Liver (tissue), 9 donors: ENCODE data around the gene SLC47A2. TPM values are rescaled to one million over a fixed set of nuclear protein-coding genes. Genes with fewer than 3 reads are reported as not detected.

Experiments
- DNase-seq: peaks from one replicate; pipeline ENCODE4 v3.0.0-alpha.2; 2017; ENCODE audit warnings: low spot score
- H3K27ac ChIP-seq, 2 donors: one replicate each; pipeline ENCODE4 v1.7.0; 2013; ENCODE audit warnings: inconsistent platforms in 2 of 2, low read length in 2 of 2, control low read depth in 1 of 2, low read depth in 1 of 2, mild to moderate bottlenecking in 1 of 2
- H3K27me3 ChIP-seq, 4 donors: one replicate each; pipeline versions ENCODE4 v1.6.1 to v1.7.0; 2013; ENCODE audit warnings: low read length in 3 of 4, inconsistent platforms in 1 of 4, mild to moderate bottlenecking in 1 of 4, moderate library complexity in 1 of 4; ENCODE audit not compliant: control insufficient read depth in 4 of 4, insufficient read depth in 4 of 4
- H3K36me3 ChIP-seq, 4 donors: one replicate each; pipeline versions ENCODE4 v1.6.1 to v1.7.0; 2013; ENCODE audit warnings: low read length in 3 of 4, mild to moderate bottlenecking in 3 of 4, low read depth in 1 of 4, moderate library complexity in 1 of 4; ENCODE audit not compliant: control insufficient read depth in 4 of 4, insufficient read depth in 3 of 4
- H3K4me1 ChIP-seq, 4 donors: one replicate each; pipeline versions ENCODE4 v1.6.1 to v1.7.0; 2013; ENCODE audit warnings: low read length in 3 of 4, mild to moderate bottlenecking in 3 of 4, moderate library complexity in 1 of 4; ENCODE audit not compliant: control insufficient read depth in 4 of 4, insufficient read depth in 4 of 4
- H3K4me3 ChIP-seq, 3 donors: one replicate each; pipeline versions ENCODE4 v1.6.1 to v1.7.0; 2013; ENCODE audit warnings: low read length in 3 of 3, control low read depth in 1 of 3, low read depth in 1 of 3, mild to moderate bottlenecking in 1 of 3
- H3K9ac ChIP-seq, 2 donors: one replicate each; pipeline ENCODE4 v1.7.0; 2013; ENCODE audit warnings: low read length in 2 of 2, mild to moderate bottlenecking in 2 of 2, moderate library complexity in 2 of 2, control low read depth in 1 of 2, low read depth in 1 of 2
- H3K9me3 ChIP-seq, 4 donors: one replicate each; pipeline versions ENCODE4 v1.6.1 to v1.7.0; 2013; ENCODE audit warnings: low read length in 3 of 4; ENCODE audit not compliant: control insufficient read depth in 4 of 4
- EGR1 ChIP-seq, 2 donors: IDR thresholded peaks; 2 replicates each; pipeline ENCODE4 v1.6.1; 2016 to 2018; ENCODE audit warnings: antibody characterized with exemption in 2 of 2, low read depth in 2 of 2
- FOXA1 ChIP-seq: IDR thresholded peaks from 2 replicates; pipeline ENCODE4 v1.6.1; 2016; ENCODE audit warnings: antibody characterized with exemption
- FOXA2 ChIP-seq: IDR thresholded peaks from 2 replicates; pipeline ENCODE4 v1.6.1; 2016; ENCODE audit warnings: antibody characterized with exemption
- GABPA ChIP-seq, 2 donors: IDR thresholded peaks in 1 of 2; conservative IDR thresholded peaks in 1 of 2; 2 replicates each; pipeline ENCODE4 v1.6.1; 2016; ENCODE audit warnings: antibody characterized with exemption in 2 of 2, mild to moderate bottlenecking in 1 of 2, moderate library complexity in 1 of 2
- HNF4A ChIP-seq, 2 donors: conservative IDR thresholded peaks; 2 replicates each; pipeline ENCODE4 v1.6.1; 2016; ENCODE audit warnings: antibody characterized with exemption in 2 of 2, mild to moderate bottlenecking in 2 of 2
- HNF4G ChIP-seq: IDR thresholded peaks from 2 replicates; pipeline ENCODE4 v1.6.1; 2016; ENCODE audit warnings: antibody characterized with exemption
- NR2F2 ChIP-seq: IDR thresholded peaks from 2 replicates; pipeline ENCODE4 v1.6.1; 2016; ENCODE audit warnings: antibody characterized with exemption
- RXRA ChIP-seq, 2 donors: IDR thresholded peaks; 2 replicates each; pipeline ENCODE4 v1.6.1; 2017 to 2018; ENCODE audit warnings: antibody characterized with exemption in 2 of 2, mild to moderate bottlenecking in 1 of 2
- SP1 ChIP-seq: IDR thresholded peaks from 2 replicates; pipeline ENCODE4 v1.6.1; 2018; ENCODE audit warnings: antibody characterized with exemption, mild to moderate bottlenecking
- TAF1 ChIP-seq: conservative IDR thresholded peaks from 2 replicates; pipeline ENCODE4 v1.6.1; 2016; ENCODE audit warnings: antibody characterized with exemption, mild to moderate bottlenecking
- YY1 ChIP-seq: IDR thresholded peaks from 2 replicates; pipeline ENCODE4 v1.6.1; 2016; ENCODE audit warnings: antibody characterized with exemption, mild to moderate bottlenecking
- WGBS: extraction: QIAGEN DNeasy Blood & Tissue Kit; methylation state at CpG from one replicate; pipeline ENCODE4 v1.1.7; 2013; 5-methylcytosine and 5-hydroxymethylcytosine counted together
- polyA plus RNA-seq, 2 donors: library from polyadenylated mRNA; stranded (reverse) in 1 of 2; unstranded in 1 of 2; fragments of 200-250 nt in 1 of 2; fragments of >200 nt in 1 of 2; fragmentation: Nextera tagmentation in 1 of 2; extraction: Ambion mirVana in 1 of 2; gene quantifications; one replicate each; pipeline versions ENCODE4 v1.2.1 to v1.2.3, GENCODE V29; 2013 to 2015
- total RNA-seq, 2 donors: library from RNA; depleted of rRNA; stranded (reverse); fragments of >200 nt; gene quantifications; one replicate each; pipeline ENCODE4 v1.2.3, GENCODE V29; 2014
- TF ChIP-seq, protein P1 (sequence below): IDR thresholded peaks from 2 replicates; pipeline ENCODE4 v1.6.1; 2016; ENCODE audit warnings: antibody characterized with exemption
- TF ChIP-seq, protein P2 (sequence below): IDR thresholded peaks from 2 replicates; pipeline ENCODE4 v1.6.1; 2016; ENCODE audit warnings: antibody characterized with exemption
- TF ChIP-seq, protein P3 (sequence below): IDR thresholded peaks from 2 replicates; pipeline ENCODE4 v1.6.1; 2016; ENCODE audit warnings: antibody characterized with exemption
- TF ChIP-seq, protein P4 (sequence below): fragments of 150-350 bp; IDR thresholded peaks from 2 replicates; pipeline ENCODE4 v1.5.1; 2017; ENCODE audit warnings: improper control_type of control experiment, low read depth, low read length; ENCODE audit not compliant: missing input control
- TF ChIP-seq, protein P5 (sequence below): IDR thresholded peaks from 2 replicates; pipeline ENCODE4 v1.6.1; 2016; ENCODE audit warnings: antibody characterized with exemption, mild to moderate bottlenecking
- donor health status: healthy.
- donor health status: healthy.
- donor health status: healthy.
- donor health status: healthy.
- donor health status: healthy.

The SLC47A2 gene
- total and polyA plus RNA-seq, 4 donors, result 0.08 TPM; not detected in 3

DNA sequence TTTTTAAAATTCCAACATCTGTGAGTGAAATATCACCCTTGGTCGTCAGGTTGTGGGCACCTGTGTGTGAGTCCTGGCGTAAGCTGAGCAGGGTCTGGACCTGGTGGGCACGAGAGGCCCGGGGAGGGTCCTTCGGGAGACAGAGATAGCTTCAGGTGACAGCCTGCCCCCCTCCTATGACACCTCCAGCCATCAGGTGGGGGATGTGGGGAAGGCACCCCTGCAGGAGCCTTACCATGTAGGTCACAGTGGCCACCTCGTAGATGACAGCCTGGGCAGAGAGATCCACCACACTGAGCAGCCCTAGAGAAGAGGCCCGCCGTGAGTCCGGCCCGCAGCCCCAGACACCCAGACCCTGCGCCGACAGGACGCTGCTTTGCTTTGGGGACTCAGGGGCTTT is 11.2 kb downstream of the SLC47A2 start:
- WGBS, result 90% methylated on average over 13 of the region's 13 CpGs
- H3K36me3 ChIP-seq, result no peaks in the 10 kb centered on the region
- DNase-seq, result no peak
- H3K4me1 ChIP-seq, result peaks cover 0 to 4% (median 0%) of the 10 kb centered on the region in 4 donors
- H3K9ac ChIP-seq, result no peak overlapping the region
- no peaks in the 10 kb centered on the region for H3K27me3 ChIP-seq
- TF ChIP-seq FOXA1 (no peak), SP1 (no peak), RXRA (IDR thresholded peaks at IDR 0.05) (no peak), EGR1 (IDR thresholded peaks at IDR 0.05; ENCODE audit: low read depth in 2 of 2) (no peak)
- H3K9me3 ChIP-seq, result no peaks in the 10 kb centered on the region
- no peak overlapping the region for H3K4me3 ChIP-seq
- no peak overlapping the region for H3K27ac ChIP-seq

DNA sequence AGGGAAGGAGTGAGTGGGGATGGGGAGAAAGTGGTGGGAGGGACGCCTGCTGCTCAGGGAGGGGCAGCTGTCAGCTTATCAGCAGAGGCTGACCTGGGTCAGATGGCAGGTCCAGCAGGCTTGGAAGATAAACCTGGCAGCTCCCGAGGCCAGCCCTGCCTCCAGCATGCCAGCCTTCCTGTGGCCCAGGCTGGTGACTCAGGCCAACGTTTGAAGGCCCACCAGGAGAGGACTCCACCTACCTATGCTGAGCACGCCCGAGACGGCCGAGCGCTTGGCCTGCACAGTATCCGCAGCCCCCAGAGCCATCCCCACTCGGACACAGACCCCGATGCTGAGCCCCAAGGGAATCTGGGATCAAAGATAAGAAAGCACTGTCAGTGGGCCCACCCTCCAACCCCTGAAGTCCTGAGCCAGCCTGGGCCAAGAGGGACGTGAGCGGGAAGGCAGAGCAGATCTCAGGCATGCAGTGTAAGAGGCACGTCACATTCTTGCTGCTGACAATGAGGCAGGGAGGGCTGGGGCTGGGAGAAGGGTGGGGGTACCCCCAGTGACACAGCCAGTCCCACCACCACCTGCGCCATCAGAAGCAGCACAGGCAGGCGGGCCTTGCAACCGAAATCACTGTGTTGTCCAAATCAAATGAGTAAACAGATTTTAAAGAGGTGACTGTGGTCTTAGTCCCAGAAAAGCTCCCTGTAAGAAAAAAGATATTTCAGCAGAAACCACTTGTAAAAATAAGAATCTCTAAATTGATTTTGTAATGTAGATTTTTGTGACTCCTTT is 12.4 kb downstream of the SLC47A2 start:
- Histone ChIP-seq H3K9ac (no peak overlapping the region), H3K27ac (no peak overlapping the region), H3K36me3 (no peaks in the 10 kb centered on the region), H3K4me1 (peaks cover 0 to 4% (median 0%) of the 10 kb centered on the region in 4 donors), H3K9me3 (no peaks in the 10 kb centered on the region), H3K4me3 (no peak overlapping the region), H3K27me3 (no peaks in the 10 kb centered on the region)
- WGBS, result 76% methylated on average over 17 of the region's 17 CpGs
- no peak for DNase-seq
- TF ChIP-seq NR2F2 (no peak), GABPA (IDR thresholded peaks at IDR 0.05 in 1 of 2, conservative IDR thresholded peaks at IDR 0.05 in 1 of 2) (no peak), FOXA1 (no peak), TAF1 (no peak), YY1 (no peak), HNF4G (no peak), HNF4A (conservative IDR thresholded peaks at IDR 0.05) (no peak), FOXA2 (no peak), EGR1 (IDR thresholded peaks at IDR 0.05; ENCODE audit: low read depth in 2 of 2) (no peak), RXRA (IDR thresholded peaks at IDR 0.05) (no peak)
- TF ChIP-seq, protein P1, sequence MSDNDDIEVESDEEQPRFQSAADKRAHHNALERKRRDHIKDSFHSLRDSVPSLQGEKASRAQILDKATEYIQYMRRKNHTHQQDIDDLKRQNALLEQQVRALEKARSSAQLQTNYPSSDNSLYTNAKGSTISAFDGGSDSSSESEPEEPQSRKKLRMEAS, result no peak
- TF ChIP-seq, protein P2, sequence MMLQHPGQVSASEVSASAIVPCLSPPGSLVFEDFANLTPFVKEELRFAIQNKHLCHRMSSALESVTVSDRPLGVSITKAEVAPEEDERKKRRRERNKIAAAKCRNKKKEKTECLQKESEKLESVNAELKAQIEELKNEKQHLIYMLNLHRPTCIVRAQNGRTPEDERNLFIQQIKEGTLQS, result no peak
- TF ChIP-seq, protein P3, sequence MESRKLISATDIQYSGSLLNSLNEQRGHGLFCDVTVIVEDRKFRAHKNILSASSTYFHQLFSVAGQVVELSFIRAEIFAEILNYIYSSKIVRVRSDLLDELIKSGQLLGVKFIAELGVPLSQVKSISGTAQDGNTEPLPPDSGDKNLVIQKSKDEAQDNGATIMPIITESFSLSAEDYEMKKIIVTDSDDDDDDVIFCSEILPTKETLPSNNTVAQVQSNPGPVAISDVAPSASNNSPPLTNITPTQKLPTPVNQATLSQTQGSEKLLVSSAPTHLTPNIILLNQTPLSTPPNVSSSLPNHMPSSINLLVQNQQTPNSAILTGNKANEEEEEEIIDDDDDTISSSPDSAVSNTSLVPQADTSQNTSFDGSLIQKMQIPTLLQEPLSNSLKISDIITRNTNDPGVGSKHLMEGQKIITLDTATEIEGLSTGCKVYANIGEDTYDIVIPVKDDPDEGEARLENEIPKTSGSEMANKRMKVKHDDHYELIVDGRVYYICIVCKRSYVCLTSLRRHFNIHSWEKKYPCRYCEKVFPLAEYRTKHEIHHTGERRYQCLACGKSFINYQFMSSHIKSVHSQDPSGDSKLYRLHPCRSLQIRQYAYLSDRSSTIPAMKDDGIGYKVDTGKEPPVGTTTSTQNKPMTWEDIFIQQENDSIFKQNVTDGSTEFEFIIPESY, result no peak
- TF ChIP-seq, protein P4, sequence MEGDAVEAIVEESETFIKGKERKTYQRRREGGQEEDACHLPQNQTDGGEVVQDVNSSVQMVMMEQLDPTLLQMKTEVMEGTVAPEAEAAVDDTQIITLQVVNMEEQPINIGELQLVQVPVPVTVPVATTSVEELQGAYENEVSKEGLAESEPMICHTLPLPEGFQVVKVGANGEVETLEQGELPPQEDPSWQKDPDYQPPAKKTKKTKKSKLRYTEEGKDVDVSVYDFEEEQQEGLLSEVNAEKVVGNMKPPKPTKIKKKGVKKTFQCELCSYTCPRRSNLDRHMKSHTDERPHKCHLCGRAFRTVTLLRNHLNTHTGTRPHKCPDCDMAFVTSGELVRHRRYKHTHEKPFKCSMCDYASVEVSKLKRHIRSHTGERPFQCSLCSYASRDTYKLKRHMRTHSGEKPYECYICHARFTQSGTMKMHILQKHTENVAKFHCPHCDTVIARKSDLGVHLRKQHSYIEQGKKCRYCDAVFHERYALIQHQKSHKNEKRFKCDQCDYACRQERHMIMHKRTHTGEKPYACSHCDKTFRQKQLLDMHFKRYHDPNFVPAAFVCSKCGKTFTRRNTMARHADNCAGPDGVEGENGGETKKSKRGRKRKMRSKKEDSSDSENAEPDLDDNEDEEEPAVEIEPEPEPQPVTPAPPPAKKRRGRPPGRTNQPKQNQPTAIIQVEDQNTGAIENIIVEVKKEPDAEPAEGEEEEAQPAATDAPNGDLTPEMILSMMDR, result no peak
- TF ChIP-seq, protein P5, sequence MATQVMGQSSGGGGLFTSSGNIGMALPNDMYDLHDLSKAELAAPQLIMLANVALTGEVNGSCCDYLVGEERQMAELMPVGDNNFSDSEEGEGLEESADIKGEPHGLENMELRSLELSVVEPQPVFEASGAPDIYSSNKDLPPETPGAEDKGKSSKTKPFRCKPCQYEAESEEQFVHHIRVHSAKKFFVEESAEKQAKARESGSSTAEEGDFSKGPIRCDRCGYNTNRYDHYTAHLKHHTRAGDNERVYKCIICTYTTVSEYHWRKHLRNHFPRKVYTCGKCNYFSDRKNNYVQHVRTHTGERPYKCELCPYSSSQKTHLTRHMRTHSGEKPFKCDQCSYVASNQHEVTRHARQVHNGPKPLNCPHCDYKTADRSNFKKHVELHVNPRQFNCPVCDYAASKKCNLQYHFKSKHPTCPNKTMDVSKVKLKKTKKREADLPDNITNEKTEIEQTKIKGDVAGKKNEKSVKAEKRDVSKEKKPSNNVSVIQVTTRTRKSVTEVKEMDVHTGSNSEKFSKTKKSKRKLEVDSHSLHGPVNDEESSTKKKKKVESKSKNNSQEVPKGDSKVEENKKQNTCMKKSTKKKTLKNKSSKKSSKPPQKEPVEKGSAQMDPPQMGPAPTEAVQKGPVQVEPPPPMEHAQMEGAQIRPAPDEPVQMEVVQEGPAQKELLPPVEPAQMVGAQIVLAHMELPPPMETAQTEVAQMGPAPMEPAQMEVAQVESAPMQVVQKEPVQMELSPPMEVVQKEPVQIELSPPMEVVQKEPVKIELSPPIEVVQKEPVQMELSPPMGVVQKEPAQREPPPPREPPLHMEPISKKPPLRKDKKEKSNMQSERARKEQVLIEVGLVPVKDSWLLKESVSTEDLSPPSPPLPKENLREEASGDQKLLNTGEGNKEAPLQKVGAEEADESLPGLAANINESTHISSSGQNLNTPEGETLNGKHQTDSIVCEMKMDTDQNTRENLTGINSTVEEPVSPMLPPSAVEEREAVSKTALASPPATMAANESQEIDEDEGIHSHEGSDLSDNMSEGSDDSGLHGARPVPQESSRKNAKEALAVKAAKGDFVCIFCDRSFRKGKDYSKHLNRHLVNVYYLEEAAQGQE, result no peak
